ENCODE data around the gene KRTAP10-6.

DNA sequence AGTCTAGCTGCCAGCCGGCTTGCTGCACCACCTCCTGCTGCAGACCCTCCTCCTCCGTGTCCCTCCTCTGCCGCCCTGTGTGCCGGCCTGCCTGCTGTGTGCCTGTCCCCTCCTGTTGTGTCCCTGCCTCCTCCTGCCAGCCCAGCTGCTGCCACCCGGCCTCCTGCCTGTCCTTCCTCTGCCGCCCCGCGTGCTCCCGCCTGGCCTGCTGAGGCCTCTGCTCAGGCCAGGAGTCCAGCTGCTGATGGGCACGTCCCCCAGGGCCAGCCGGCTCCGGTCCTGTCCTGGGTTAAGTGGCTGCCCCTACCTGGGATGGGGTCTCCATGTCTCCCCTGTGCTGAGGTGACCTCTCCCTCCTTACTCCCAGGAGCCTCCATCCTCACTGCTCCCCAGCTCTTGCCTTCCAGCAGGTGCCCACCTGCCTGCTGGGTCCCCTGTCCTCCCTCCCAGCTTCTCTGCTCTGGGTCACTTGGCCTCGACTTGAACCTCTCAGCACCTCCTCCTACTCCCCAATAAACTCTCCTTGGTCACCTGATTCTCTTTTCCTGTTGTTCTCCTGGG lies 20.4 kb upstream of the KRTAP10-6 start:
- TF ChIP-seq, protein P1, sequence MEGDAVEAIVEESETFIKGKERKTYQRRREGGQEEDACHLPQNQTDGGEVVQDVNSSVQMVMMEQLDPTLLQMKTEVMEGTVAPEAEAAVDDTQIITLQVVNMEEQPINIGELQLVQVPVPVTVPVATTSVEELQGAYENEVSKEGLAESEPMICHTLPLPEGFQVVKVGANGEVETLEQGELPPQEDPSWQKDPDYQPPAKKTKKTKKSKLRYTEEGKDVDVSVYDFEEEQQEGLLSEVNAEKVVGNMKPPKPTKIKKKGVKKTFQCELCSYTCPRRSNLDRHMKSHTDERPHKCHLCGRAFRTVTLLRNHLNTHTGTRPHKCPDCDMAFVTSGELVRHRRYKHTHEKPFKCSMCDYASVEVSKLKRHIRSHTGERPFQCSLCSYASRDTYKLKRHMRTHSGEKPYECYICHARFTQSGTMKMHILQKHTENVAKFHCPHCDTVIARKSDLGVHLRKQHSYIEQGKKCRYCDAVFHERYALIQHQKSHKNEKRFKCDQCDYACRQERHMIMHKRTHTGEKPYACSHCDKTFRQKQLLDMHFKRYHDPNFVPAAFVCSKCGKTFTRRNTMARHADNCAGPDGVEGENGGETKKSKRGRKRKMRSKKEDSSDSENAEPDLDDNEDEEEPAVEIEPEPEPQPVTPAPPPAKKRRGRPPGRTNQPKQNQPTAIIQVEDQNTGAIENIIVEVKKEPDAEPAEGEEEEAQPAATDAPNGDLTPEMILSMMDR (conservative IDR thresholded peaks at IDR 0.05 in 1 of 2, IDR thresholded peaks at IDR 0.05 in 1 of 2; ENCODE audit: low read depth in 1 of 2, low read length in 2 of 2): no peak
- no peak for TF ChIP-seq EZH2 (IDR thresholded peaks at IDR 0.05; ENCODE audit: low read length, missing control alignments)
